Heart left ventricle (tissue), 16 donors: ENCODE measurements around the gene CNOT3. TPM values are rescaled to one million over a fixed set of nuclear protein-coding genes. Genes with fewer than 3 reads are reported as not detected.
A peak's percentile ranks its signal among the peaks of the same experiment; 100 is the strongest.
"Not testable (repeated sequence)": the region's sequence is repeated elsewhere in the genome, so short reads cannot be mapped to it uniquely, and the experiment has no call there.

ENCODE experiments used
- ATAC-seq, 4 donors: fragments of 200-7000 bp; cut with Tn5 transposase; one replicate each; pipeline ENCODE4 v1.9.1; 2020 to 2022; ENCODE audit warnings: moderate library complexity in 4 of 4, mild to moderate bottlenecking in 3 of 4, moderate number of reproducible peaks in 1 of 4
- DNase-seq, 5 donors: peaks; one replicate each; pipeline ENCODE4 v3.0.0-alpha.2; 2020
- H3K27ac ChIP-seq, 12 donors: fragments of 200-600 bp; sonication (generic) in 4 of 12; one replicate each; pipeline versions ENCODE4 v1.5.0 to v1.8.0; 2016 to 2022; ENCODE audit warnings: mild to moderate bottlenecking in 2 of 12
- H3K27me3 ChIP-seq, 9 donors: fragments of 200-600 bp; sonication (generic) in 2 of 9; one replicate each; pipeline versions ENCODE4 v1.5.1 to v1.8.0; 2016 to 2022; ENCODE audit warnings: mild to moderate bottlenecking in 3 of 9
- H3K36me3 ChIP-seq, 9 donors: fragments of 200-600 bp; sonication (generic) in 2 of 9; one replicate each; pipeline versions ENCODE4 v1.5.0 to v1.8.0; 2018 to 2022; ENCODE audit warnings: mild to moderate bottlenecking in 2 of 9
- H3K4me1 ChIP-seq, 12 donors: fragments of 200-600 bp; sonication (generic) in 4 of 12; one replicate each; pipeline versions ENCODE4 v1.5.0 to v1.8.0; 2016 to 2022; ENCODE audit warnings: mild to moderate bottlenecking in 3 of 12
- H3K4me3 ChIP-seq, 12 donors: fragments of 200-600 bp; sonication (generic) in 4 of 12; one replicate each; pipeline versions ENCODE4 v1.5.0 to v1.8.0; 2017 to 2022; ENCODE audit warnings: mild to moderate bottlenecking in 9 of 12, moderate library complexity in 4 of 12
- H3K9me3 ChIP-seq, 12 donors: fragments of 200-600 bp; sonication (generic) in 4 of 12; one replicate each; pipeline versions ENCODE4 v1.5.0 to v1.8.0; 2016 to 2022; ENCODE audit warnings: mild to moderate bottlenecking in 1 of 12
- CTCF ChIP-seq, 12 donors: fragments of 200-600 bp; sonication (generic) in 4 of 12; IDR thresholded peaks; one replicate each; pipeline versions ENCODE4 v1.5.0 to v1.8.0; 2018 to 2022; ENCODE audit warnings: antibody characterized with exemption in 12 of 12, mild to moderate bottlenecking in 5 of 12
- POLR2A ChIP-seq, 2 donors: fragments of 450-650 bp; IDR thresholded peaks; one replicate each; pipeline ENCODE4 v1.6.1; 2017; ENCODE audit warnings: antibody characterized with exemption in 2 of 2, mild to moderate bottlenecking in 2 of 2, moderate library complexity in 2 of 2
- WGBS, 4 donors: extraction: QIAGEN DNeasy Blood & Tissue Kit in 2 of 4; methylation state at CpG; one replicate each; pipeline versions ENCODE4 v1.1.5 to v1.1.7; 2013 to 2018; 5-methylcytosine and 5-hydroxymethylcytosine counted together
- intact Hi-C, 10 donors: fragments of 100-400 bp; cut with DNase I; formaldehyde crosslinking; loops; one replicate each; pipeline versions ENCODE4 v1.11.1 to v1.14.2; 2022
- polyA plus RNA-seq, 2 donors: library from polyadenylated mRNA; stranded (reverse); fragments of 200-250 nt; gene quantifications; one replicate each; pipeline ENCODE4 v1.2.3, GENCODE V29; 2013
- total RNA-seq, 9 donors: library from RNA; depleted of rRNA in 2 of 9; stranded (reverse); fragments of >200 nt in 2 of 9; fragmentation: NEBNext Ultra II Directional in 3 of 9; extraction: Animal tissue kit (Norgen Biotek cat#: 25700) in 3 of 9; gene quantifications; one replicate each; pipeline versions ENCODE4 v1.1.0 to v1.2.4, GENCODE V29; 2016 to 2023
- donor health status: ischemic (EF 13 %, LVEDD 7.1; RV severe dilation, severe dysfunction).
- donor health status: healthy with polysubstance abuse.
- donor health status: DM: no; HTN: yes; CAD: no.
- donor health status: DM: no; HTN: no; CAD: no.
- donor health status: ischemic (EF 25% LVEDD 6.9; RV normal size, moderate dysfunction).
- donor health status: ischemic (EF 25% LVEDD 5.7; RV mildly dilated, moderate dysfunction).
- donor health status: healthy.
- donor health status: DM: yes; HTN: yes; CAD: no.
- donor health status: ischemic (EF 35%, LVEDD 5.7; RV mildly dilated, moderate dysfunction).
- donor health status: nonischemic (EF 11% LVEDD 7.7; RV severe dilation, severe dysfunction).
- donor health status: DM: yes; HTN: yes; CAD: no.
- donor health status: PGD.
- donor health status: ischemic (EF 29% LVEDD 5.4; RV normal size, mild dysfunction).
- donor health status: nonischemic (EF 23%, LVEDD 6.1; RV moderate dilation, normal function).

The CNOT3 gene
- total and polyA plus RNA-seq, 11 donors: 12.6 to 28.2 (median 18.1) TPM

DNA sequence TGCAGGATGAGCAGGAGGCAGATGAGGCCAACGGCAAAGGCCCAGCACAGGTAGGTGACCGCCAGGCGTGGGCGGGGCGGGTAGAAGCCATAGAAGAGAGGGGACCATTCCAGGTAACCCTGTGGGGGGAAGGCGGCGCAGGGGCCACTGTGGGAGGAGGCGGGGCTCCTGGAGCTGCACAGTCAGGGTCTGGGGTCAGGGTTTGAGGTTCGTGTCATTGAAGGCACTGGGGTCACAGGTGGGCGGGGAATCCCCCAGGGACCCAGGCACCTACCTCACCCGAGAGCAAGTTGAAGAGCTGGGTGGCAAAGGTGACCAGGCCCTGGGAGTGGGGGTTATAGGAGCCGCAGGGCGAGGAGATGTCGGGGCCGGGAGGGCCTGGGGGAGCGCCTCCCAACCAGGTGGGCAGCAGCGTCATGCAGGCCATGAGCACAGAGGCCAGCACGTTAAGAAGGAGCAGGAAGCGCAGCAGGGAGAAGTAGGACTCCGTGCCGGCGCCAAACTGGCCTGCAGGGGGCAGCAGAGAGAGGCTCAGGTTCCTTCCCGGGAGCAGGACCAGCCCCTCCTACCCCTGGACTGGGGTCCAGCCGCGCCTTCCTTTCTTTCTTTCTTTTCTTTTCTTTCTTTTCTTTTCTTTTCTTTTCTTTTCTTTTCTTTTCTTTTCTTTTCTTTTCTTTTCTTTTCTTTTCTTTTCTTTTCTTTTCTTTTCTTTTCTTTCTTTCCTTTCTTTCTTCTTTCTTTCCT is 30.8 kb downstream of the CNOT3 start:
- no peak overlapping the region for H3K27ac ChIP-seq
- H3K9me3 ChIP-seq: no peaks in the 10 kb centered on the region
- intact Hi-C loops: loop anchor here in 8 of 10 donors (1.0 to 5.0 kb wide), 5 partner anchors 20 to 63 kb away; partner anchors contain the start of genes MBOAT7 (in 1 of the 8) and RPS9 (in 1 of the 8)
- DNase-seq (peak; percentile 90 to 97 (median 92)), ATAC-seq (peak; percentile 80 to 91 (median 88))
- H3K4me1 ChIP-seq: peaks cover 0 to 30% (median 4%) of the 10 kb centered on the region in 12 donors
- peak; percentile 79 to 95 (median 88) for TF ChIP-seq CTCF (IDR thresholded peaks at IDR 0.05)
- no peak for TF ChIP-seq POLR2A (IDR thresholded peaks at IDR 0.05)
- WGBS, 4 donors: 25 to 28% (median 26%) methylated on average over 25 of the region's 25 CpGs
- H3K27me3 ChIP-seq: peaks cover 0 to 21% (median 4%) of the 10 kb centered on the region in 9 donors
- no peak overlapping the region for H3K4me3 ChIP-seq
- H3K36me3 ChIP-seq: no peaks in the 10 kb centered on the region

DNA sequence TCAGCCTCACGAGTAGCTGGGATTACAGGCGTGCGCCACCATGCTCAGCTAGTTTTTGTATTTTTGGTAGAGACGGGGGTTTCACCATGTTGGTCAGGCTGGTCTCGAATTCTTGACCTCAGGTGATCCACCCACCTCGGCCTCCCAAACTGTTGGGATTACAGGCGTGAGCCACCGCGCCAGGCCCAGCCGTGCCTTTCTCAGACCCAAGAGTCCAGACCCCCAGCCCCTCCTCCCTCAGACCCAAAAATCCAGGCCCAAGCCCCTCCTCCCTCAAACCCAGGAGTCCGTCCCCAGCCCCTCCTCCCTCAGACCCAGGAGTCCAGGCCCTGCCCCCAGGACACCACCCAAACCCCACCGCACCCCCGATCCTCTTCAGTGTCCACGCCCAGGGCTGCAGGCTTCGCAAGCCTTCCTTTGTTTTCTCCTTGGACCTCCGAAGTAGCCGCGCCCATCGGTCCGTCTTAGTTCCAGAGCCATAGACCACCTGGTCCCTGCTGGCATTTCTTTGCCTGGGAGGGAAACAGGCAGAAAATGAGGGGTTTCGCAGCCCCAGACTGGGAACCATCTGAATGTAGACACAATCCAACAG is 31.7 kb downstream of the CNOT3 start:
- Histone ChIP-seq H3K27me3 (peaks cover 0 to 19% (median 2%) of the 10 kb centered on the region in 9 donors), H3K4me1 (peaks cover 0 to 24% (median 4%) of the 10 kb centered on the region in 12 donors), H3K4me3 (no peak overlapping the region), H3K9me3 (no peaks in the 10 kb centered on the region), H3K27ac (no peak overlapping the region), H3K36me3 (no peaks in the 10 kb centered on the region)
- WGBS, 4 donors: 86 to 91% (median 87%) methylated on average over 21 of the region's 21 CpGs
- intact Hi-C loops: loop anchor here in 6 of 10 donors (2.0 to 5.0 kb wide), 4 partner anchors 20 to 62 kb away; partner anchors contain the start of genes MBOAT7 (in 1 of the 6) and RPS9 (in 1 of the 6)
- no peak for TF ChIP-seq CTCF (IDR thresholded peaks at IDR 0.05)
- no peak for TF ChIP-seq POLR2A (IDR thresholded peaks at IDR 0.05)
- DNase-seq (peak in 1 of 5 donors; percentile 32), ATAC-seq (no peak)

- Histone ChIP-seq H3K27me3 (peaks cover 0 to 13% (median 0%) of the 10 kb centered on the region in 9 donors), H3K4me3 (peak overlapping the region in 5 of 12 donors; percentile 5 to 38 (median 34)), H3K27ac (peak overlapping the region in 5 of 12 donors; percentile 23 to 78 (median 65)), H3K4me1 (peaks cover 0 to 17% (median 2%) of the 10 kb centered on the region in 12 donors)
- not testable (repeated sequence) for ATAC-seq, DNase-seq, H3K9me3 ChIP-seq, H3K36me3 ChIP-seq
- WGBS, 4 donors: 71 to 80% (median 73%) methylated on average over 14 to 20 of the region's 23 CpGs
- intact Hi-C loops: loop anchor here in 2 of 10 donors (2.0 to 5.0 kb wide), 2 partner anchors 59 to 60 kb away; no protein-coding TSS in a partner anchor
Observed at GRCh38 chr19:54171736-54172431, 34.3 kb downstream of the CNOT3 start.
